T-helper 2 cell (primary cell): ENCODE measurements around the gene JAG1.

Experiments used
- DNase-seq, 5 experiments: peaks; one replicate each; pipeline versions ENCODE4 v3.0.0 to v3.0.0-alpha.2; 2012 to 2022

The JAG1 gene

GRCh38 chr20:10699489-10699888, 25.7 kb upstream of the JAG1 start:
- no peak for DNase-seq

- DNase-seq, result peak in 1 of 5 experiments; percentile 12
These were observed 22.9 kb upstream of the JAG1 start for GRCh38 chr20:10696650-10697049.

DNA sequence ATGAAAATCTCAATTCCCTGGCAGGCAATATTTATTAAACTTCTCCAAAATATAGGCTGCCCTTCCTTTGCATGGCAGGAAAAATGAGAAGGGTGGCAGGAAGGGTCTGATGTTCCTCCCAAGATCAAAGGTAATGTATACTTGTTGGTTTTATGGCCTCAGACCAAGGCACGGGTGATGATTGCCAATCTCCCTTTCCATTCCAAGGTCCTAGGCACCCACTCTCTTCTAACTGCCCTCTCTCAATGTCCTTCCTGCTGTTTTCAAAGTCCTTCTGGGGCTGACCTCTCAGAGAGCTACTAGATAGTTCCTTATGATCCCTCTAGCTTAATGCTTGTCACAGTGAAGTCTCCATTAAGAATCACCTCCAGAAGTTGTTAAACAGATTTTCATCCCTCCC, 15.6 kb upstream of the JAG1 start:
- DNase-seq, result no peak

DNA sequence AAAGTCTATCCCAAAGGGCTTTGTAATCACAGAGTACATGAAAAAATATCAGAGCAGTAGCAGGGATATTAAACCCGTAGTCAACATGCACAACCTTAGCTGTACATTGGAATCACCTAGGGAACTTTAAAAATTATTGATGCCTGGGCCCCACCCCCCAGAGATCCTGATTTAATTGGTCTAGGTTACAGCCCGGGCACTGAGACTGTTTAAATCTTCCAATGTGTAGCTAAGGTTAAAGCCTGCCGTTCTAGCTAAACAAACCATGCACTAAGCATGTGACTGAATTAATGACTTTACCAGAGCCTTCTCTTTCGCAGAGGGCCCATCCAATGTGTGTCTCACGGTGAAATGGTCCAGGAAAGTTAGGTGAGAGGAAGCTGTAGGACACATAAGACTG, 14.1 kb upstream of the JAG1 start:
- no peak for DNase-seq

GRCh38 chr20:10686356-10687133, 12.7 kb upstream of the JAG1 start:
- no peak for DNase-seq

- no peak for DNase-seq
These were observed 9.7 kb upstream of the JAG1 start for GRCh38 chr20:10683537-10683936.

DNA sequence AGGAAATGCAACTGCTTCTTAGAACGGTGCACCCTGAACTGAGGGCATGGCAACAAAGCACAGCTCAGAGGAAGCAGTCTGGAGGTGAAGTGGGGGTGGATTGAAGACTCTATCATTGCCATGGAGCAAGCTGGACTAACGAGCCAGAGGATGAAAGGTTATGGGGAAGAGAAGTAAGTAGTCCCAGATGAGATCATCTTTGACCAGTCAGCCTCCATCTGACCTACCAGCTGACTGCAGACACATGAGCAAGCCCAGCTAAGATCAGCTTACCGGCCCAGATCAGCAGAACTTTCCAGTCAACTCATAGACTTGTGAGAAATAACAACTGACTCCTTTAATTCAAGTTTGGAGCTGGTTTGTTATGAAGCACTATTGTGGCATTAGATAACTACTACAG, 9.1 kb upstream of the JAG1 start:
- DNase-seq, result no peak

DNA sequence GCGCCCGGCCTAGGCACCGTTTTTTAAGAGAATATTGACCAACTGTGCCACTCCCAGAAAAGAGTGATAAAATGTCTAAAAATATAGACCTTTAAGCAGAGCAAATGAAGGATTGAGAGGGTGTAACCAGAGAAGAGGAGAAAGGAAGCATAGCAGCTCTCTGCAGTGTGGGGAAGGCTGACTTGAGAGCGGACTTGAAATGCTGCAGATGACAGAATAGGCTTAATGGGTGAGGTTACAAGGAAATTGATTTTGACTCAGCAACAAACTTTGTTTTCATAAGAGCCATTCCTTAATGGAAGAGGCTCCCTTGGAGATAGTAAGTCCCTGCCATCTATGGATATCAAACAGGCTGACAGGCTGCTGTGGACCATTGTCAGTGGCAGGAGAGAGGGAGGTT, 7.7 kb upstream of the JAG1 start:
- no peak for DNase-seq

- DNase-seq, result no peak
These were observed 6.8 kb upstream of the JAG1 start for GRCh38 chr20:10680571-10680970.

DNA sequence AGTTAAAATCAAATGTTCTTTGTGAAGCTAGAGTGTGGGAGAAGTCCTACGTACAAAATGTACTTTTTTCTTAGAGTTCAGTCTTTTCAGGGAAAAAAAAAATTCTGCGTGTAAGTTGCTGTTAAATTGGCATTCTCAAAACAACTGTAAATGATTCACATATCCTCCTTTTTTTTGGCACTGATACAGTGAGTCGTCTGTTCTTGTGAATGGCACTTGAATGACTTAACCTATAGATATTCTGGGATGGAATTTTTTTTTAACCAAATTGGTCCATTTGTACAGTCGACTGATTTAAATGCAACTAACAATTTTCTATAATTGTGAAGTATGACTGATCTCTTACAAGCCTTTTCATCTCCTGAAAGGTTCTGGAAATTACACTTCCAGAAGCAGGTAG, 5.5 kb upstream of the JAG1 start:
- no peak for DNase-seq

DNA sequence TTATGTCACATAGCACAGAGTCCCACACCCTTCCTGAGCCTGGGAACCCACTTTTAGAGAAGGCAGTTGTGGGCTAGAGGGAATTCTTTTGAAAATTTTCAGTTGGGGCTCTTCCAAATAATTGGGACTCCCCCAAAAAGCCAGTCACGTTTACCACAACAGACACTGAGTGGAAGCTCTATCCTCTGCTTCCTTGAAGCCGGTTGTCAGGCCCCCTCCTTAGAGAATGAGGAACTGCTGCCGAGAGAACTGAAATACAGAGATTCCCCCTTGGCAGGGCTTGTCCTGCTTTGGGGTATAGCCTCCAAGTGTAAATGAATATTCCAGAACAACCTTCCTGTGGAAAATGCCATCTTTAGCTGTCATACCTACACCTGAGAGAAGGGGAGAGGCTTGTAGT, 2.7 kb upstream of the JAG1 start:
- no peak for DNase-seq

DNA sequence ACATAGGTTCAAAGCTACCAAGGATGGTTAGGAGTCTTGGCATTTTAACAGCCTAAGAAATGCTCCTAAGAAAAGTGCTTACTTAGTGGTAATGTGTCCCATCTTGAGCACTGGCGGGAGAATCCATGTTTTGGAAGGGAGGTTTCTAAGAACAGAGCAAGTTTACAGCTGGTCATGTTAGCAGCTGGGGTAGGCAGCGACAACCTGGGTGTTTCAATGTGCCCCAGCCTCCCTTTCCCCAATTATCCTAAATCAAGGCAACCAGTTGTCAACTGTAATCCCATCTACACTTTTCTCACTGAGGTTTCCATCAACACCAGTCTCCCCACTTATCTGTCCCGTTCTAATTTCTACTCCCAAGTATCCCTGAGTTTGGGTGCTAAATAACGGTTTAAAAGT, 1.6 kb upstream of the JAG1 start:
- DNase-seq, result no peak

DNA sequence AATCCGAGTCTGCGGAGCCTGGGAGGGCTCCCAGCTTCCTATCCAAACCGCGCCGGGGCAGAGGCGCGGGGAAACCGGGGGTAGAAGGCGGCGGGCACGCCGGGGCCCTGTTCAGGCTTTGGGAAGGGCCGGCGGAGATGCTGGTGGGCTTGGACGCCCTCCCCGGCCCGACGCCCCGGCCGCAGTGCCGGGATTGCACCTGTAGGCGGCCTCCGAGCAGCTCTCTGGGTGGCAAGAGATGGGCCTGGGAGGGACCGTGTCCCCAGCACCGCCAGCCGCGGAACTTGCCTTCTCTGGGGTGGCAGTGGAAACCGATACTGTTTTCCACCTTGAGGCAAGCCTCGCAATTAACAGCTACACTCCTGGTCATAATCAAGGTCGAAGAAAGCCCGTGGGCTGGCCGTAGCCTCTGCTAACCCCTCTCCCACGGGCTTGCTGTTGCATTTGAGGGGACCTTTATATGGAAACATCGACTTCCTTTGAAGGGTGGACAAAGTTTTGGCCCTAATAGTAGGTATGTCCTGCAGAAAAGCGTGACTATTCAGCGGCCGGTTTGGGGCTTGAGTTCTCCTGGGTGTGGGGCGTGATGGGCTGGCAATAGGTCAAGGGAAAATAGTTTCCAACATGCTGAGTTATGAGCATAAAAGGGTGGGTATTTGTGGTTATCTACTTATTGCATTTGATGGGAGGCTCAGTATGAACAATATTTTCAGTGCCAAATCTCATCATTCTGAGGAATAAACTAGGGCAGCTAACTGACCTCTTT, 1.1 kb upstream of the JAG1 start:
- peak in 1 of 5 experiments; percentile 68 for DNase-seq

DNA sequence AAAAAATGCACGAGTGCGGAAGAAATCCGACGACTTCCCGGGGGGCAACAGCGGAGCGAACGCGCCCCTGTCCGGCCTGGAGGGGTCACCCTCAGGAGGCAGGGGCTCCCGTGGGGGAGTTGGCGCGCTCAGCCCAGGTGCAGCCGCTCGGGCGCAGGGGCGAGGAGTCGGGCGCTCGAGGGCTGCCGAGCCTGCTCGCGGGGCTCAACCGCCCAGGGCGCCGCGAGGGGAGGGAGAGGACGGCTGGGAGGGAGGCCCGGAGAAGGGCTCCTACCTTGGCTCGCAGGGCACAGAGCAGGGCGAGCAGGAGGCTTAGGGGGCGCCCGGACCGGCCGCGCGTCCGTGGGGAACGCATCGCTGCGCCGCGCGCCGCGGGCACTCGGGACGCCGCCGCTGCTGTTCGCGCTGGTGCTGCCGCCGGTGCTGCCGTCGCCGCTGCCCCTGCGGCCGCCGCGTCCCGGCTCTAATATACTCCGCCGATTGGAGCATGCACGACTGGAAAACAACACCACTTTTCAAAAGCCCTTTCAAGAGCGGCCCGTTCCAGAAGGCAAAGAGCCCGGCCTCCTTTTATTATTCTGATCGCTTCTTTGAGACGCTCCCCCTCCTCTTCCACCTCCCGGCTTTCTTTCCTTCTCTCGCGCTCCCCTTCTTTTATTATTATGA, 490 bp downstream of the JAG1 start:
- peak in 1 of 5 experiments; percentile 34 for DNase-seq

GRCh38 chr20:10672624-10673127, 1.1 kb downstream of the JAG1 start:
- peak in 3 of 5 experiments; percentile 9 to 53 (median 14) for DNase-seq

DNA sequence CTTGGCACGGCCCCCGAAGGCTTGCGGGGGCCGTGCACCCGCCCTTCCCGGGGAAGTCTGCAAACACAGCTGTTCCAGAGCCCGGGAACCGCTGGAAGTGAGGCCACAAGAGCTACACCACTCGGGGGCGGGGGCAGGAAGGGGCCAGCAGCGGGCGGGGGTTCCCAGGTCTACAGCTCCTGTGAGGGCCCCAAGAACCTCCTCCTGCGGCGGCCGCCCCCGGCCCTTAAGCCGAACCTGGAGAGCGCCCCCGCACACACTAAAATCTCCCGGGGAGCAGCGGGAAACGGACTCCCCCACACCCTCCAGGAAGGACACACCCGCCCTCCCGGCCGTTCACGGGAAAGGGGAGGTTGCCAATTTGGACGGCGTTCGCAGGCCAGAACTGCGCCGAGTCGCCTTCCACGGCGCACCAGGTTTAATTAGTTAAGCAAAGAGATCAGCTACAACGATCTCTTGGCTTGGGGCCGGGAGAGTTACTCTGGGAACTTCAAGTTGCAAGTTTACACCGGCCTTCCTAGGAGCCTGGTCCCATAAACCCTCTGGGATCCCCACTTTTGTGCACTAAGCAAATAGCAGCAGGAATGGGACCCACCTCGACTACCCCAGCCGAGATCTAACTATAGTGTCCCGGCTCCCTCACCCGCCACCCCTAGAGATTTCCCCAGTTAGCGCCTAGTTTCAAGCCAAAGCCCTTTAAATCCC, 1.7 kb downstream of the JAG1 start:
- no peak for DNase-seq

- peak in 1 of 5 experiments; percentile 58 for DNase-seq
These were observed 2.4 kb downstream of the JAG1 start for GRCh38 chr20:10671221-10671918.

GRCh38 chr20:10670501-10671220, 3.1 kb downstream of the JAG1 start:
- DNase-seq, result no peak

GRCh38 chr20:10669843-10670446, 3.9 kb downstream of the JAG1 start:
- DNase-seq, result no peak

- no peak for DNase-seq
These were observed 5.0 kb downstream of the JAG1 start for GRCh38 chr20:10668677-10669368.
